ENCODE data around the gene PRMT7. TPM values are rescaled to one million over a fixed set of nuclear protein-coding genes. Genes with fewer than 3 reads are reported as not detected.

PRMT7 gene
- total and polyA plus RNA-seq, 4 experiments from 2014 or later = 28.3 to 104 (median 64.5) TPM

DNA sequence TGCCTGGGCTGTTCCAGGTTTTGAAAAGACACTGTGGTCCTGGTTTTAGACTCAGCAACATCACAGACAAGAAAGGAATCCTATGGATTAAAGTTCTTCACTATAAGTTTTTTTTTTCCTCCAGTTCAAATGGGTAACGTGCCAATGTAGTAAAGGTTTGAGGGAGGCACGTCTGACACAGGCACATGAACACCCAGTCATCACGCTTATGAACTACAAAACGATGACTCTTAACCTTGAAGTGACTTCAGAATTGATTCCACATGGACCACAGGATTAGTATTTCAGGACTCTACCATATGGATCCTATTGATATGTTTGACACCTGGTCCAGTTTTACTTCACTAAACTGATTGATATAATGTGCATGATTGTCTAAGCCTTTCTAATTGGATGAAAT is 2.3 kb downstream of the PRMT7 start:
- Histone ChIP-seq H3K9me3 (ENCODE audit: control insufficient read depth in 1 of 2, low read length in 2 of 2) (no peaks in the 10 kb centered on the region), H3K4me3 (ENCODE audit: low read length in 2 of 2) (no peak overlapping the region), H3K36me3 (ENCODE audit: insufficient read depth, low read length) (peaks cover 20% of the 10 kb centered on the region), H3K27me3 (ENCODE audit: insufficient read depth, low read length) (no peaks in the 10 kb centered on the region), H3K4me1 (ENCODE audit: insufficient read depth, low read length) (peaks cover 44% of the 10 kb centered on the region), H3K27ac (ENCODE audit: low read depth, low read length) (no peak overlapping the region)
- H3K27me3 Mint-ChIP-seq = no peaks in the 10 kb centered on the region
- no peak for DNase-seq
- H3K27ac Mint-ChIP-seq = peak overlapping the region in 2 of 7 donors; percentile 1 to 42
- H3K4me1 Mint-ChIP-seq = peaks cover 25 to 60% (median 44%) of the 10 kb centered on the region in 4 donors
- H3K4me3 Mint-ChIP-seq = peak overlapping the region in 3 of 8 donors; percentile 10 to 42 (median 41)
- H3K36me3 Mint-ChIP-seq = peaks cover 26 to 46% of the 10 kb centered on the region in 2 donors
- intact Hi-C loops (cut with micrococcal nuclease) = no loop called here
- ChIA-PET CTCF (ENCODE audit: partially characterized antibody) (interaction anchor here (1.3 to 2.9 kb wide), 2 partner anchors 50 to 52 kb away, joined by 5 to 8 read pairs; no protein-coding TSS in a partner anchor), POLR2A (ENCODE audit: partially characterized antibody) (interaction anchor here (1.0 kb wide), 1 partner anchor 49 kb away, joined by 4 read pairs; the partner anchor contains the start of gene SLC7A6)
- H3K9me3 Mint-ChIP-seq = no peaks in the 10 kb centered on the region

DNA sequence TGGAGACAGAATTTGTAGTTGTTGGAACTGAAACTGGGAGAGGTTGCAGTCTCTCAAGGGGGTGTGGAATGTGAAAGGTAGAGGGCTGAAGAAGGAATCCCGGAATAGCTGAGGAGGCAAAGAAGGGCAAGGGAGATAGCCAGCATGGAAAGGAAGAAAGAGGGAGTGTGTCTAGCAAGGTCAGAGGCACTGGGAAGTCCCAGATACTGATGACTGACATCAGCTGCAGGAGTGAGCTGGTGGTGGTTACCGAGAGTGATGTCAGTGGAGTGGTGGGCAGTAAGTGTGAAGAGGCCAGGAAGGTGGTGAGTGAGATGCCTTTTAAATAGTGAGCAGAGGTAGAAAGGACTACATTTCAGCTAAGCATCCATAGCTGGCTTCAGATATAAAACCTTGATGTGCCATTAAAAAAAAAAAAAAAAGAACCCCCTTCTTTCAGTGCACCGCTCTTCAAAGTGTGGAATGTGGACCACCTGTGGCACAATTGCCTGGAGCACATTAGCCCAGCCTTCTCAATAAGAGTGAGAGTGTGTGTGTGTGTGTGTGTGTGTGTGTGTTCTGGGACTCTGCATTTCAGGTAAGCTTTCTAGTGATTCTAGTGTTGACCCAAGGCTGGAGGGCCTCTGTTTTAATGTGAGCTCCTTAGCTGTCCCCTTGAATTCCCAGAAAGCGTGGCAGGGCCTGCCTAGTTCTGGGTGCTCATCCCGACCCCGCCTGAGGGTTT is 8.5 kb downstream of the PRMT7 start:
- Mint-ChIP-seq H3K27me3 (no peaks in the 10 kb centered on the region), H3K27ac (peak overlapping the region in 5 of 7 donors; percentile 21 to 87 (median 65)), H3K4me1 (peaks cover 14 to 24% (median 19%) of the 10 kb centered on the region in 4 donors), H3K9me3 (no peaks in the 10 kb centered on the region), H3K4me3 (no peak overlapping the region), H3K36me3 (peaks cover 35 to 49% of the 10 kb centered on the region in 2 donors)
- Histone ChIP-seq H3K36me3 (ENCODE audit: insufficient read depth, low read length) (peaks cover 25% of the 10 kb centered on the region), H3K27ac (ENCODE audit: low read depth, low read length) (no peak overlapping the region), H3K4me3 (ENCODE audit: low read length in 2 of 2) (no peak overlapping the region), H3K4me1 (ENCODE audit: insufficient read depth, low read length) (no peaks in the 10 kb centered on the region), H3K9me3 (ENCODE audit: control insufficient read depth in 1 of 2, low read length in 2 of 2) (no peaks in the 10 kb centered on the region), H3K27me3 (ENCODE audit: insufficient read depth, low read length) (no peaks in the 10 kb centered on the region)
- DNase-seq = no peak
- intact Hi-C loops (cut with micrococcal nuclease) = no loop called here
- POLR2A ChIA-PET (ENCODE audit: partially characterized antibody) = interaction anchor here (1.1 kb wide), 1 partner anchor 9 kb away, joined by 3 read pairs; the partner anchor contains the start of genes PRMT7 and SLC7A6OS
- CTCF ChIA-PET (ENCODE audit: partially characterized antibody) = interaction anchor here (0.7 to 18.1 kb wide), 3 partner anchors 9 to 59 kb away, joined by 3 to 575 read pairs (median 31); partner anchors contain the start of genes PRMT7, SLC7A6 and SLC7A6OS

DNA sequence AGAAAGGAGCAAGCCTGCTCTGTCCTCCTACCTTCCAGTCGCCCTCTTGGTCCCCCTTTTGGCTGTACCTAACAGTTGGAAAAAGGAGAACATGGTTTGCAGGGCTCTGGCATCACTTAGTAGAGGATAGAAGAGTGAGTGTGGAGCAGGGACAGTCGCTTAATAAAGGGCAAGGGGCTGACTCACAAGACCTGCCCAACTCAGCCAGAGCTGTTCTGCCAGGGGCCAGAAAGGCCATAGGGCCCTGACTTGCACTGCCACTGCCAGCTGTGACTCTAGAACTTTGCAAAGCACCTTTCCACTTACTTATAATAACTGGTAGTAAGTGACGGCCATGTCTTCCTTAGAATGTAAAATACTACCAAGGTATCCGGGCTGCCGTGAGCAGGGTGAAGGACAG is 13.5 kb downstream of the PRMT7 start:
- no peak overlapping the region for H3K27ac Mint-ChIP-seq

DNA sequence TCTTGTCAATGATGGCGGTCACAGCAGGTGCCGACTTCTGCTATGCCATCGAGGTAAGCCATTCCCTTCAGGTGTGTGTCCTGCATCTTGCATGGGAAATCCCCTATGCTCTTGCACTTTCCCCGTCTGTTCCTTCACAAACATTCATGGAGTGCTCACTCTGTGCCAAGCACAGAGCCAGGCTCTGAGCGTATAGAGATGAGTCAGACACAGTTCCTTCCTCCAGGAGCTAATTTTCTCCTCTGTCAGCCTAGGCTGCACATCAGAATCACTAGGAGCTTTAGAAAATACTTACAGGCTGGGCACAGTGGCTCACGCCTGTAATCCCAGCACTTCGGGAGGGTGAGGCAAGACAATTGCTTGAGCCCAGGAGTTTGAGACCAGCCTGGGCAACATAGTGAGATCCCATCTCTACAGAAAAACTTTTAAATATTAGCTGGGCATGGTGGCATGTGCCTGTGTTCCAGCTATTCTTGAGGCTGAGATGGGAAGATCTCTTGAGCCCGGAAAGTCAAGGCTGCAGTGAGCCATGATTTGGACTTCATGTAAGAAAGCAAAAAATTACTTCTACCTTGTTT is 14.1 kb downstream of the PRMT7 start:
- Mint-ChIP-seq H3K4me1 (peaks cover 5 to 10% (median 8%) of the 10 kb centered on the region in 4 donors), H3K27me3 (no peaks in the 10 kb centered on the region), H3K27ac (peak overlapping the region in 1 of 7 donors; percentile 50), H3K9me3 (no peaks in the 10 kb centered on the region), H3K36me3 (peaks cover 23 to 45% of the 10 kb centered on the region in 2 donors), H3K4me3 (no peak overlapping the region)
- Histone ChIP-seq H3K4me3 (ENCODE audit: low read length in 2 of 2) (no peak overlapping the region), H3K9me3 (ENCODE audit: control insufficient read depth in 1 of 2, low read length in 2 of 2) (no peaks in the 10 kb centered on the region), H3K4me1 (ENCODE audit: insufficient read depth, low read length) (peaks cover 9% of the 10 kb centered on the region), H3K27me3 (ENCODE audit: insufficient read depth, low read length) (no peaks in the 10 kb centered on the region), H3K36me3 (ENCODE audit: insufficient read depth, low read length) (peaks cover 14% of the 10 kb centered on the region), H3K27ac (ENCODE audit: low read depth, low read length) (no peak overlapping the region)
- no peak for DNase-seq
- ChIA-PET POLR2A (ENCODE audit: partially characterized antibody) (interaction anchor here (1.3 to 1.8 kb wide), 3 partner anchors 14 to 80 kb away, joined by 3 to 6 read pairs (median 6); partner anchors contain the start of genes PRMT7, SLC7A6 and SLC7A6OS), CTCF (ENCODE audit: partially characterized antibody) (interaction anchor here (0.6 to 18.1 kb wide), 5 partner anchors 16 to 64 kb away, joined by 3 to 575 read pairs (median 3); partner anchors contain the start of gene SLC7A6)
- intact Hi-C loops (cut with micrococcal nuclease) = no loop called here

More for the DNA sequence above, 13.5 kb downstream of the PRMT7 start:
- Mint-ChIP-seq H3K36me3 (peaks cover 26 to 47% of the 10 kb centered on the region in 2 donors), H3K4me3 (no peak overlapping the region), H3K4me1 (peaks cover 5 to 13% (median 9%) of the 10 kb centered on the region in 4 donors), H3K27me3 (no peaks in the 10 kb centered on the region), H3K9me3 (no peaks in the 10 kb centered on the region)
- H3K9me3 ChIP-seq (ENCODE audit: control insufficient read depth in 1 of 2, low read length in 2 of 2) = no peaks in the 10 kb centered on the region
- CTCF ChIA-PET (ENCODE audit: partially characterized antibody) = interaction anchor here (0.9 to 18.1 kb wide), 2 partner anchors 34 to 64 kb away, joined by 3 to 575 read pairs; partner anchors contain the start of gene SLC7A6
- no peak overlapping the region for H3K4me3 ChIP-seq (ENCODE audit: low read length in 2 of 2)
- DNase-seq = no peak
- no peak overlapping the region for H3K27ac ChIP-seq (ENCODE audit: low read depth, low read length)
- intact Hi-C loops (cut with micrococcal nuclease) = no loop called here
- H3K36me3 ChIP-seq (ENCODE audit: insufficient read depth, low read length) = peaks cover 19% of the 10 kb centered on the region
- peaks cover 9% of the 10 kb centered on the region for H3K4me1 ChIP-seq (ENCODE audit: insufficient read depth, low read length)
- H3K27me3 ChIP-seq (ENCODE audit: insufficient read depth, low read length) = no peaks in the 10 kb centered on the region
- POLR2A ChIA-PET (ENCODE audit: partially characterized antibody) = interaction anchor here (1.3 to 1.8 kb wide), 3 partner anchors 13 to 80 kb away, joined by 3 to 6 read pairs (median 6); partner anchors contain the start of genes PRMT7, SLC7A6 and SLC7A6OS

DNA sequence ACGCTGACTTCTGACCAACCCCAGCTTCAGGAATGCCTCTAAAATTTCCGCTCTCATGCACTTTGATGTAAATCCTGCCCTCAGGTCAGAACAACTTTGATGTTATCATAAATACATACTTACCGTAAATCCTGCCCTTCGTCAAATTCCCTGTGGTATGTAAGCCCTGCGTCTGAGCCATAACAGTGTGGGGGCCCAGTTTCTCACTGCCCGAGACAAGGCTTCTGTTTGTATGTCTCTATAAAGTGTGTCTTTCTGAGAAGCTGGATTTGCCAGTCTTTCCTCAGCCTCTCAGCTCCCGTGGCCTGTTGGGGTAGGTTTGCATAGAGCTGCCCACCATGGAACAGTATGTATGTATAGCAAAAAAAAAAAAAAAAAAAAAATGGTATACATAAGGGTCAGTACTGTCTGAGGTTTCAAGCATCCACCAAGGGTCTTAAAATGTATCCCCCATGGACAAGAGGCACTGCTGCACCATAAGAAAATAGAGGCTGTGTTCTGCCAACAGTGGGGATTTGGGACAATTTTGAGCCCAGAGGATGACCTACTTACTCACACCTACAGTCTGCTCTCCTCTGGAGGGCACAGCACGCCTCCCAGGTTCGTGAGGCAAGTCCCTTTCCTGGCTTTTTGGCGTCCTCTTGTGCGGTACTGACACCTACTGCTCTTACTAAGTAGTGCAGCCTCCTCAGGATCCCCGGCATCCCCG is 17.5 kb downstream of the PRMT7 start:
- Mint-ChIP-seq H3K9me3 (no peaks in the 10 kb centered on the region), H3K36me3 (peaks cover 18 to 48% of the 10 kb centered on the region in 2 donors), H3K4me1 (peaks cover 8 to 19% (median 14%) of the 10 kb centered on the region in 4 donors), H3K27me3 (no peaks in the 10 kb centered on the region), H3K27ac (peak overlapping the region; percentile 5 to 88 (median 19)), H3K4me3 (no peak overlapping the region)
- no peaks in the 10 kb centered on the region for H3K9me3 ChIP-seq (ENCODE audit: control insufficient read depth in 1 of 2, low read length in 2 of 2)
- peaks cover 16% of the 10 kb centered on the region for H3K36me3 ChIP-seq (ENCODE audit: insufficient read depth, low read length)
- POLR2A ChIA-PET (ENCODE audit: partially characterized antibody) = interaction anchor here (0.6 to 4.1 kb wide), 10 partner anchors 17 to 744 kb away, joined by 3 to 70 read pairs (median 4); partner anchors contain the start of genes PRMT7, SLC7A6 and SLC7A6OS
- H3K4me1 ChIP-seq (ENCODE audit: insufficient read depth, low read length) = peaks cover 16% of the 10 kb centered on the region
- intact Hi-C loops (cut with micrococcal nuclease) = loop anchor here (1.0 kb wide), 3 partner anchors 17 to 88 kb away; partner anchors contain the start of gene PRMT7
- peak; percentile 77 to 83 (median 78) for DNase-seq
- CTCF ChIA-PET (ENCODE audit: partially characterized antibody) = interaction anchor here (0.6 to 18.1 kb wide), 36 partner anchors 10 to 287 kb away, joined by 3 to 575 read pairs (median 6); partner anchors contain the start of genes PLA2G15, PRMT7, SLC7A6 and SLC7A6OS
- H3K27me3 ChIP-seq (ENCODE audit: insufficient read depth, low read length) = no peaks in the 10 kb centered on the region
- H3K4me3 ChIP-seq (ENCODE audit: low read length in 2 of 2) = no peak overlapping the region
- H3K27ac ChIP-seq (ENCODE audit: low read depth, low read length) = no peak overlapping the region

DNA sequence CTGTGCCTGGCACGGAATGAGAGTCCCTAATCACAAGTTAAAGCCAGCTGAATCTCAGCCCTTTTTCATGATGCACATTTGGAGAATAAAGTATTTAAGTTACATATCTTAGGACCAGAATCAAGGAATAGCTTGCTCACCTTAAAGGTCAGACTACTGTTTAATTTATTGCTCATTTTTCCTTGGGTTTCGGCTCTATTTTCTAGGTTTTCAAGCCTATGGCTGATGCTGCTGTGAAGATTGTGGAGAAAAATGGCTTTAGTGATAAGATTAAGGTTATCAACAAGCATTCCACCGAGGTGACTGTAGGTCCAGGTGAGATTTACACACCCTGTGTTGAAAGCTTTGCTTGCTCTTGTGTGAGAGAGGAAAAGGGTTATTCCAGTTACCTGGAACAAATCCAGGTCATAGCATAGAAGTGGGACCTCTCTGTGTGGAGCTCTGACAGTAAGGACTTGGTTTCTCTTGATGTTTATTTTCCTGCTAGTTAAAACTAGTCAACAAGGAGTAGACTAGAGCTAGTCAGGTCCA is 18.1 kb downstream of the PRMT7 start:
- no peak overlapping the region for H3K4me3 ChIP-seq (ENCODE audit: low read length in 2 of 2)
- H3K36me3 ChIP-seq (ENCODE audit: insufficient read depth, low read length) = peaks cover 16% of the 10 kb centered on the region
- H3K4me3 Mint-ChIP-seq = no peak overlapping the region
- no peak overlapping the region for H3K27ac ChIP-seq (ENCODE audit: low read depth, low read length)
- CTCF ChIA-PET (ENCODE audit: partially characterized antibody) = interaction anchor here (0.6 to 18.1 kb wide), 35 partner anchors 10 to 288 kb away, joined by 3 to 575 read pairs (median 6); partner anchors contain the start of genes PLA2G15, PRMT7, SLC7A6 and SLC7A6OS
- intact Hi-C loops (cut with micrococcal nuclease) = loop anchor here (1.0 kb wide), 3 partner anchors 18 to 89 kb away; partner anchors contain the start of gene PRMT7
- no peaks in the 10 kb centered on the region for H3K9me3 Mint-ChIP-seq
- POLR2A ChIA-PET (ENCODE audit: partially characterized antibody) = interaction anchor here (0.6 to 4.1 kb wide), 9 partner anchors 43 to 745 kb away, joined by 3 to 70 read pairs (median 4); partner anchors contain the start of genes PLA2G15 and SLC7A6
- H3K4me1 ChIP-seq (ENCODE audit: insufficient read depth, low read length) = peaks cover 16% of the 10 kb centered on the region
- DNase-seq = no peak
- no peaks in the 10 kb centered on the region for H3K9me3 ChIP-seq (ENCODE audit: control insufficient read depth in 1 of 2, low read length in 2 of 2)
- H3K27me3 Mint-ChIP-seq = no peaks in the 10 kb centered on the region
- no peaks in the 10 kb centered on the region for H3K27me3 ChIP-seq (ENCODE audit: insufficient read depth, low read length)
- H3K4me1 Mint-ChIP-seq = peaks cover 8 to 19% (median 14%) of the 10 kb centered on the region in 4 donors
- peak overlapping the region in 6 of 7 donors; percentile 5 to 39 (median 14) for H3K27ac Mint-ChIP-seq
- H3K36me3 Mint-ChIP-seq = peaks cover 18 to 45% of the 10 kb centered on the region in 2 donors

Data from CD4-positive, alpha-beta memory T cell (primary cell).